MV-4-11 (cell line): ENCODE results near the gene SLC8A3.

ENCODE experiments used
- DNase-seq: peaks from one replicate; lab custom pipeline; 2025; lab: John Stamatoyannopoulos, UW

The SLC8A3 gene

GRCh38 chr14:70114621-70115156 is 74.1 kb downstream of the SLC8A3 start:
- DNase-seq, result no peak

GRCh38 chr14:70113211-70113610 is 75.5 kb downstream of the SLC8A3 start:
- no peak for DNase-seq

- DNase-seq, result no peak
These were observed 80.3 kb downstream of the SLC8A3 start for GRCh38 chr14:70108419-70108818.

GRCh38 chr14:70107309-70107708 is 81.4 kb downstream of the SLC8A3 start:
- no peak for DNase-seq

- no peak for DNase-seq
These were observed 88.7 kb downstream of the SLC8A3 start for GRCh38 chr14:70100071-70100470.

- no peak for DNase-seq
These were observed 90.4 kb downstream of the SLC8A3 start for GRCh38 chr14:70098250-70098809.

- DNase-seq, result no peak
These were observed 91.0 kb downstream of the SLC8A3 start for GRCh38 chr14:70097576-70098249.

- DNase-seq, result peak; percentile 11
These were observed 91.9 kb downstream of the SLC8A3 start for GRCh38 chr14:70096866-70097265.

- DNase-seq, result no peak
These were observed 94.1 kb downstream of the SLC8A3 start for GRCh38 chr14:70094631-70095030.

- no peak for DNase-seq
These were observed 94.6 kb downstream of the SLC8A3 start for GRCh38 chr14:70094106-70094505.

GRCh38 chr14:70093156-70093555 is 95.6 kb downstream of the SLC8A3 start:
- no peak for DNase-seq

- no peak for DNase-seq
These were observed 101.4 kb downstream of the SLC8A3 start for GRCh38 chr14:70087380-70087697.

- peak; percentile 42 for DNase-seq
These were observed 101.9 kb downstream of the SLC8A3 start for GRCh38 chr14:70086685-70087379.

- DNase-seq, result no peak
These were observed 104.5 kb downstream of the SLC8A3 start for GRCh38 chr14:70084226-70084625.

- DNase-seq, result no peak
These were observed 106.4 kb downstream of the SLC8A3 start for GRCh38 chr14:70082394-70082793.

- no peak for DNase-seq
These were observed 108.7 kb downstream of the SLC8A3 start for GRCh38 chr14:70080076-70080475.

- no peak for DNase-seq
These were observed 110.4 kb downstream of the SLC8A3 start for GRCh38 chr14:70078329-70078728.

- DNase-seq, result no peak
These were observed 111.0 kb downstream of the SLC8A3 start for GRCh38 chr14:70077720-70078119.

- DNase-seq, result no peak
These were observed 111.7 kb downstream of the SLC8A3 start for GRCh38 chr14:70077005-70077404.

GRCh38 chr14:70073924-70074566 is 114.7 kb downstream of the SLC8A3 start:
- peak; percentile 62 for DNase-seq

GRCh38 chr14:70069186-70069585 is 119.6 kb downstream of the SLC8A3 start:
- no peak for DNase-seq

GRCh38 chr14:70067810-70068209 is 120.9 kb downstream of the SLC8A3 start:
- DNase-seq, result no peak
